ENCODE data around the gene CTRL.

- TF ChIP-seq POLR2A (IDR thresholded peaks at IDR 0.05; ENCODE audit: extremely low read depth, insufficient read length) (no peak), CTCF (IDR thresholded peaks at IDR 0.05; ENCODE audit: low read depth, low read length) (no peak)
These were observed 13.8 kb downstream of the CTRL start for GRCh38 chr16:67917852-67918236.

Data from NB4 (cell line).